Neuronal stem cell (in vitro differentiated cells): ENCODE data around the gene CEMIP2.

ENCODE experiments used
- DNase-seq: peaks from one replicate; pipeline ENCODE4 v3.0.0-alpha.2; 2013; ENCODE audit warnings: low spot score
- H2AFZ ChIP-seq: one replicate; pipeline ENCODE4 v1.6.1; 2013; ENCODE audit warnings: mild to moderate bottlenecking, low read length, inconsistent platforms
- H2AK5ac ChIP-seq: 2 replicates; pipeline ENCODE4 v1.6.1; 2013; ENCODE audit warnings: low read depth, mild to moderate bottlenecking, inconsistent platforms, low read length, moderate library complexity, mixed read lengths
- H2BK120ac ChIP-seq: 2 replicates; pipeline ENCODE4 v1.6.1; 2013; ENCODE audit warnings: low read depth, mild to moderate bottlenecking, inconsistent platforms, low read length, moderate library complexity, mixed read lengths
- H2BK12ac ChIP-seq: one replicate; pipeline ENCODE4 v1.6.1; 2013; ENCODE audit warnings: low read length, inconsistent platforms
- H2BK15ac ChIP-seq: 2 replicates; pipeline ENCODE4 v1.6.1; 2013; ENCODE audit warnings: mild to moderate bottlenecking, low read length, inconsistent platforms, mixed read lengths
- H2BK5ac ChIP-seq: one replicate; pipeline ENCODE4 v1.6.1; 2013; ENCODE audit warnings: inconsistent platforms, mild to moderate bottlenecking, low read length, moderate library complexity
- H3K14ac ChIP-seq: one replicate; pipeline ENCODE4 v1.6.1; 2013; ENCODE audit warnings: low read length, inconsistent platforms
- H3K18ac ChIP-seq: 2 replicates; pipeline ENCODE4 v1.6.1; 2013; ENCODE audit warnings: low read length, inconsistent platforms
- H3K23ac ChIP-seq: 2 replicates; pipeline ENCODE4 v1.6.1; 2013; ENCODE audit warnings: low read depth, mild to moderate bottlenecking, mixed read lengths, low read length, inconsistent platforms; ENCODE audit not compliant: poor library complexity
- H3K27ac ChIP-seq: replicated peaks from 3 replicates; pipeline ENCODE4 v1.5.1; 2013; ENCODE audit warnings: low read length, inconsistent platforms
- H3K27me3 ChIP-seq, 3 experiments: 2 replicates each; pipeline ENCODE4 v1.6.1; 2013; ENCODE audit warnings: low read length in 3 of 3, mild to moderate bottlenecking in 2 of 3, inconsistent platforms in 1 of 3, low read depth in 1 of 3, mixed read lengths in 1 of 3, moderate library complexity in 1 of 3; ENCODE audit not compliant: control insufficient read depth in 3 of 3, insufficient read depth in 3 of 3
- H3K36me3 ChIP-seq, 2 donors: replicated peaks in 1 of 2; 2 replicates each; pipeline ENCODE4 v1.6.1; 2013; ENCODE audit warnings: low read length in 2 of 2; ENCODE audit not compliant: control insufficient read depth in 2 of 2, insufficient read depth in 2 of 2
- H3K4ac ChIP-seq: 2 replicates; pipeline ENCODE4 v1.6.1; 2013; ENCODE audit warnings: inconsistent platforms, mild to moderate bottlenecking, low read length, moderate library complexity
- H3K4me1 ChIP-seq, 2 donors: 1 replicate in 1 of 2; 2 replicates in 1 of 2; pipeline ENCODE4 v1.6.1; 2013; ENCODE audit warnings: low read length in 2 of 2, low read depth in 1 of 2; ENCODE audit not compliant: control insufficient read depth in 2 of 2, insufficient read depth in 1 of 2
- H3K4me2 ChIP-seq: one replicate; pipeline ENCODE4 v1.6.1; 2013; ENCODE audit warnings: mild to moderate bottlenecking, low read length, inconsistent platforms; ENCODE audit not compliant: insufficient read depth, poor library complexity, severe bottlenecking
- H3K4me3 ChIP-seq, 2 donors: 2 replicates each; pipeline ENCODE4 v1.5.1; 2013; ENCODE audit warnings: low read length in 2 of 2, mild to moderate bottlenecking in 2 of 2, inconsistent platforms in 1 of 2, moderate library complexity in 1 of 2
- H3K79me1 ChIP-seq: one replicate; pipeline ENCODE4 v1.6.1; 2013; ENCODE audit warnings: low read depth, mild to moderate bottlenecking, inconsistent platforms, low read length, moderate library complexity
- H3K9ac ChIP-seq: one replicate; pipeline ENCODE4 v1.6.1; 2013; ENCODE audit warnings: mild to moderate bottlenecking, low read depth, low read length, inconsistent platforms; ENCODE audit not compliant: poor library complexity
- H3K9me3 ChIP-seq, 2 donors: replicated peaks in 1 of 2; 2 replicates each; pipeline versions ENCODE3 to v1.6.1; 2013; ENCODE audit warnings: low read length in 2 of 2, mild to moderate bottlenecking in 2 of 2, inconsistent platforms in 1 of 2, low read depth in 1 of 2, mixed read lengths in 1 of 2, moderate library complexity in 1 of 2; ENCODE audit not compliant: control insufficient read depth in 2 of 2, insufficient read depth in 1 of 2
- H4K8ac ChIP-seq: one replicate; pipeline ENCODE4 v1.6.1; 2013; ENCODE audit warnings: low read depth, mild to moderate bottlenecking, inconsistent platforms, low read length, moderate library complexity
- H4K91ac ChIP-seq: one replicate; pipeline ENCODE4 v1.6.1; 2013; ENCODE audit warnings: low read length, low read depth, mild to moderate bottlenecking, inconsistent platforms; ENCODE audit not compliant: poor library complexity
- WGBS, 2 donors: extraction: QIAGEN DNeasy Blood & Tissue Kit; methylation state at CpG; one replicate each; pipeline ENCODE4 v1.1.7; 2013; ENCODE audit warnings: missing lambda C conversion rate in 2 of 2, mixed read lengths in 1 of 2; ENCODE audit not compliant: insufficient read length in 2 of 2, insufficient replicate concordance in 1 of 2; ENCODE audit errors: extremely low coverage in 2 of 2; 5-methylcytosine and 5-hydroxymethylcytosine counted together

CEMIP2 gene

DNA sequence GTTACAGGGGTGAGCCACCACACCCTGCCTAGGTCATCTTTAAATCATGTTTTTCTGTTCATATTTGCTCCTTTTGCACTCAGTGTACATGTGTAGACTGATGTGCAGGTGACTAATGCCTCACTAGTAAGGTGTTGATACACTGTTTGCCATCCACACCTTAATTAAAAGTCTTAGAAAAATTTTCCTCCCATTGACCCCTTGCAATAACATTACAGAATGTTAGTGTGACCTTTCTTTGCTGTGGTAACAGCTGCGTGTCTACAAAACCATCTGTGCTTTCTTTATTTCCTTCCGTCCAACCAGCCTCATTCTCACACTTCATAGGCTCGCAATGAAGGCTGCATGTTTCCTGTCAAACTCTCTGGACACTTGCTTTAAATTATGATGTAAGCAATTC, 6.6 kb upstream of the CEMIP2 start:
- no peak overlapping the region for H3K14ac ChIP-seq
- H3K18ac ChIP-seq: no peak overlapping the region
- H3K36me3 ChIP-seq: no peaks in the 10 kb centered on the region
- H3K4me2 ChIP-seq: no peak overlapping the region
- H4K91ac ChIP-seq: no peak overlapping the region
- H3K27me3 ChIP-seq: peaks cover 0 to 8% (median 2%) of the 10 kb centered on the region in 3 experiments
- H2AK5ac ChIP-seq: no peak overlapping the region
- H3K23ac ChIP-seq: no peak overlapping the region
- no peaks in the 10 kb centered on the region for H3K79me1 ChIP-seq
- no peak overlapping the region for H2BK5ac ChIP-seq
- no peak overlapping the region for H2BK12ac ChIP-seq
- H2BK120ac ChIP-seq: no peak overlapping the region
- H3K4me1 ChIP-seq: no peaks in the 10 kb centered on the region
- no peak overlapping the region for H2BK15ac ChIP-seq
- H3K9me3 ChIP-seq: no peaks in the 10 kb centered on the region
- H2AFZ ChIP-seq: no peak overlapping the region
- DNase-seq: no peak
- H4K8ac ChIP-seq: no peak overlapping the region
- H3K27ac ChIP-seq: no peak overlapping the region
- H3K9ac ChIP-seq: no peak overlapping the region
- H3K4me3 ChIP-seq: no peak overlapping the region
- H3K4ac ChIP-seq: no peak overlapping the region
- no CpG with 5 or more reads among the region's 3 CpGs for WGBS, 2 donors

DNA sequence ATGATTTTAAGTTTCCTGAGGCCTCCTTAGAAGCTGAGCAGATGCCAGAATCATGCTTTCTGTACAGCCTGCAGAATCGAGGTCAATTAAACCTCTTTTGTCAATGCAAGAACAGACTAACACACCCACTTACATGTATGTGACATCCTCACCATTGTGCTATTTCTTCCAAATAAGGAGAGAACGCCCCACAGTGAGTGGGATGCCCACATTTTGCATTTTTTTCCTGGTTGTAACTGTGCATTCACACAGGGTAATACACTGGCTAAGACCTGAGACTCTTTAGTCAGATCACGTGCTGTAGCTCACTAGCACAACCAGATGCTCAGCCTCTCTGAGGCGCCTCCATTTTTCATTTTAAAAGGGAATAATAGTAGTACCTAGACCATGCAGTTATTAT, 4.4 kb upstream of the CEMIP2 start:
- H2BK120ac ChIP-seq: no peak overlapping the region
- H4K8ac ChIP-seq: no peak overlapping the region
- H3K79me1 ChIP-seq: no peaks in the 10 kb centered on the region
- no peak overlapping the region for H2BK12ac ChIP-seq
- no peak overlapping the region for H3K4ac ChIP-seq
- H3K27me3 ChIP-seq: peaks cover 0 to 11% (median 4%) of the 10 kb centered on the region in 3 experiments
- no peak for DNase-seq
- no peak overlapping the region for H3K27ac ChIP-seq
- no peak overlapping the region for H4K91ac ChIP-seq
- no peak overlapping the region for H3K9ac ChIP-seq
- H2BK15ac ChIP-seq: no peak overlapping the region
- no peaks in the 10 kb centered on the region for H3K9me3 ChIP-seq
- no peak overlapping the region for H2AFZ ChIP-seq
- H2BK5ac ChIP-seq: no peak overlapping the region
- H3K4me1 ChIP-seq: peaks cover 0 to 7% of the 10 kb centered on the region in 2 donors
- H3K14ac ChIP-seq: no peak overlapping the region
- no peak overlapping the region for H3K4me2 ChIP-seq
- H3K23ac ChIP-seq: no peak overlapping the region
- no peak overlapping the region for H3K18ac ChIP-seq
- H2AK5ac ChIP-seq: no peak overlapping the region
- no peaks in the 10 kb centered on the region for H3K36me3 ChIP-seq
- no peak overlapping the region for H3K4me3 ChIP-seq
- no CpG with 5 or more reads among the region's 4 CpGs for WGBS, 2 donors

DNA sequence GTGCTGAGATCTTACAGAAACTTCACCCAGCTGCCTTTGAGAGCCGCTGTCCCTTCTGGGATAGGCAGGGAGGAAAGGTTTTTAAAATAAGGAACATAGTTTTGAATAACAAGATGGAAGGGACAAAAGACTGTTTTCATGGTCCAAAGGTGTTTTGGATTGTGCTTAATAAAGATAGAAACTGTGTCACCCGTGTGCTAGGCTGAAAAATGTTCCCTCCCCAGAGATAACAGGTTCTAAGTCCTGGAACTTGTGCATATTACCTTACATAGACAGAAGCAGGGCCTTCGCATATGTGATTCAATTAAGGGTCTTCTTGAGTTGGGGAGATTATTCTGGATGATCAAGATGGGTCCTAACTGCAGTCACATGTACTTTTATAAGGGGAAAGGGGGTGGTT, 1.9 kb upstream of the CEMIP2 start:
- Histone ChIP-seq H2BK12ac (no peak overlapping the region), H3K4me1 (peaks cover 5 to 16% of the 10 kb centered on the region in 2 donors), H4K8ac (no peak overlapping the region), H3K4ac (no peak overlapping the region), H3K27ac (no peak overlapping the region), H2BK15ac (no peak overlapping the region), H3K4me3 (no peak overlapping the region), H3K23ac (no peak overlapping the region), H3K14ac (no peak overlapping the region), H3K27me3 (peaks cover 0 to 11% (median 4%) of the 10 kb centered on the region in 3 experiments), H2BK120ac (no peak overlapping the region), H3K36me3 (no peaks in the 10 kb centered on the region), H2BK5ac (no peak overlapping the region), H2AFZ (peak overlapping the region; percentile 3), H3K79me1 (peaks cover 2% of the 10 kb centered on the region), H3K4me2 (no peak overlapping the region), H3K18ac (no peak overlapping the region), H2AK5ac (no peak overlapping the region), H3K9me3 (no peaks in the 10 kb centered on the region), H3K9ac (no peak overlapping the region), H4K91ac (no peak overlapping the region)
- no CpG with 5 or more reads among the region's 3 CpGs for WGBS, 2 donors
- no peak for DNase-seq

DNA sequence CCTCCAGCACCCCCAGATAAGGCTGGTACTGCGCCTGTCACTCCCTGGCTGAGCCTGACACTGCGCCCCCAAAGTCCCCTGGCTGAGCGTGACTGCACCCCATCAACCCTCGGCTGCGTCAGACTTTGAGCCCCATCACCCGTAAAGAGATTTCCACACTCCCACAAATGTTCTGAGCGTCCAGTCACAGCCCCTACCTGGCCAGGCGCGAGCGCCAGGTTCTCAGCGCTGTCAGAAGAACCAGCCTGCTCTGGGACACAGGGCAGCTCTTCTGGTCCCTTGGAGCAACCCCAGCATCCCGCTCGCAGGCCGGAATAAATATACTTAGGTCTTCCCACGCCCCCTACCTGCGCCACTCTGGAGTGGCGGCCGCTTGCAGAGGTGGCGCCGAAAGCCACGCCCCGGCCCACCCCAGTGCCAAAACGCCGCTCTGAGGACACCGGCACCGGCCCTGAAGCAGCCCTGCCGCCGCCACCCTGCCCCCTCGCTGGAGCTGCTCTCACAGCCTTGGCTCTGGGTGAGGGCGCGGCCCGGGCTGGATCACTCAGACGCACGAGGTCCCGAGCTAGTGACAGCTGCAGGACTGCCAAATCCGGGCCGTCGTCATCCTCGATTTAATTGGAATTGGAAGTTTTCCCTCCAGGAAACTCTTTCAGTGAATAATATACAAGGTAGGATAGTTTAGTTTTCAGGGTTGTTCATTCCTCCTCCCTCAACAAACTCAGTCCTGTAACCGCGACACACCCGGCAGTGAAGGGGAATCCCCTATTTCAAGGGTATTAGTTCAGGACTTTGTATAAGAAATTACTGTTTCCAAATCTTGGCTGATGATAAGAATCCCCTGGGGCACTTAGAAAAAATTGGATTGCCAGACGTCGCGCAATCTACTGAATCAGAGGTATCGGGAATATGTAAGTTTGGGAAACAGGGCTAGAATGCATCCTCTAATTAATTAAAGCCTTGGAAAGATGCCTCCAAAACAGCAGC, 1.2 kb upstream of the CEMIP2 start:
- Histone ChIP-seq H3K18ac (peak overlapping the region; percentile 82), H2AFZ (peak overlapping the region; percentile 87), H3K23ac (peak overlapping the region; percentile 69), H3K36me3 (no peaks in the 10 kb centered on the region), H3K27ac (no peak overlapping the region), H4K91ac (no peak overlapping the region), H3K9me3 (no peaks in the 10 kb centered on the region), H4K8ac (no peak overlapping the region), H3K27me3 (peaks cover 0 to 11% (median 4%) of the 10 kb centered on the region in 3 experiments), H2BK5ac (peak overlapping the region; percentile 96), H3K4me1 (peaks cover 7 to 21% of the 10 kb centered on the region in 2 donors), H3K9ac (peak overlapping the region; percentile 83), H2BK15ac (no peak overlapping the region), H2AK5ac (no peak overlapping the region), H3K4ac (no peak overlapping the region), H3K79me1 (peaks cover 2% of the 10 kb centered on the region), H2BK12ac (no peak overlapping the region), H3K4me3 (peak overlapping the region; percentile 84 to 86), H3K4me2 (peak overlapping the region; percentile 100), H2BK120ac (no peak overlapping the region), H3K14ac (no peak overlapping the region)
- WGBS, 2 donors: no CpG with 5 or more reads among the region's 46 CpGs
- DNase-seq: no peak
